Panc1 (cell line): Measurements from ENCODE around the gene TSHZ2. TPM values are rescaled to one million over a fixed set of nuclear protein-coding genes. Genes with fewer than 3 reads are reported as not detected.

Source experiments
- ATAC-seq: fragments of 200-7000 bp; cut with Tn5 transposase; 2 replicates; pipeline ENCODE4 v1.9.1; 2020; ENCODE audit warnings: mild to moderate bottlenecking, moderate library complexity
- BruUV-seq: library from RNA; stranded (reverse); fragments of 400-500 nt; replicated peaks from 2 replicates; lab custom pipeline; 2021; lab: Mats Ljungman, UMichigan
- CTCF ChIA-PET: fragments of 300-600 bp; sonication (Branson Sonifier 250); formaldehyde crosslinking; loops from one replicate; lab custom pipeline; 2022; ENCODE audit warnings: antibody characterized with exemption; lab: Charles Lee
- POLR2A ChIA-PET: fragments of 300-600 bp; sonication (Branson Sonifier 250); formaldehyde crosslinking; loops from one replicate; lab custom pipeline; 2022; ENCODE audit warnings: antibody characterized with exemption; lab: Charles Lee
- DNase-seq: peaks from one replicate; pipeline ENCODE4 v3.0.0-alpha.2; 2010; ENCODE audit warnings: low read depth, low spot score
- H3K27ac ChIP-seq: 2 replicates; pipeline ENCODE4 v1.5.1; 2011; ENCODE audit warnings: mild to moderate bottlenecking, low read length, inconsistent platforms
- H3K27me3 ChIP-seq: fragments of 200-500 bp; sonication (Bioruptor generic); 2 replicates; pipeline ENCODE4 v1.6.0; 2014; ENCODE audit warnings: low read length, inconsistent platforms; ENCODE audit not compliant: control insufficient read depth, insufficient read depth
- H3K36me3 ChIP-seq: fragments of 200-500 bp; sonication (Bioruptor generic); 2 replicates; pipeline ENCODE4 v1.5.1; 2014; ENCODE audit warnings: inconsistent platforms, mild to moderate bottlenecking, low read length, moderate library complexity; ENCODE audit not compliant: control insufficient read depth, insufficient read depth
- H3K4me1 ChIP-seq: 2 replicates; pipeline ENCODE4 v1.5.1; 2011; ENCODE audit warnings: inconsistent platforms, mild to moderate bottlenecking, low read length, moderate library complexity; ENCODE audit not compliant: control insufficient read depth, insufficient read depth
- H3K4me3 ChIP-seq, 2 experiments: 2 replicates each; pipeline ENCODE4 v1.5.1; 2011 to 2012; ENCODE audit warnings: low read depth in 2 of 2, low read length in 2 of 2, mild to moderate bottlenecking in 2 of 2, inconsistent platforms in 1 of 2, moderate library complexity in 1 of 2
- H3K9me3 ChIP-seq: fragments of 200-500 bp; sonication (Bioruptor generic); 2 replicates; pipeline ENCODE4 v1.5.1; 2014; ENCODE audit warnings: low read depth, mild to moderate bottlenecking, inconsistent platforms, low read length, moderate library complexity; ENCODE audit not compliant: control insufficient read depth, insufficient read depth
- POLR2AphosphoS5 ChIP-seq: IDR thresholded peaks from 2 replicates; pipeline ENCODE4 v1.6.1; 2012; ENCODE audit warnings: mild to moderate bottlenecking, low read depth, low read length, moderate library complexity
- SIN3A ChIP-seq: IDR thresholded peaks from 2 replicates; pipeline ENCODE4 v1.6.1; 2012; ENCODE audit warnings: low read depth, mild to moderate bottlenecking, low read length, moderate library complexity, borderline replicate concordance; ENCODE audit not compliant: insufficient read depth
- TCF7L2 ChIP-seq: IDR thresholded peaks from 2 replicates; pipeline ENCODE4 v1.6.1; 2011; ENCODE audit warnings: mild to moderate bottlenecking, low read depth, low read length, inconsistent platforms
- in situ Hi-C: cut with HindIII; loops from 2 replicates; pipeline ENCODE4 v1.10.0; 2016; ENCODE audit warnings: low sequenced_read_pairs, low pct_unique_long_range_greater_than_20kb
- intact Hi-C: fragments of 100-400 bp; cut with micrococcal nuclease; formaldehyde crosslinking; loops from one replicate; pipeline ENCODE4 v1.10.0; 2022; ENCODE audit not compliant: unreplicated experiment
- total RNA-seq: library from RNA; stranded (reverse); gene quantifications from one replicate; pipeline ENCODE4 v1.2.1, GENCODE V29; 2021; ENCODE audit not compliant: unreplicated experiment
- TF ChIP-seq, protein P1 (sequence below), 2 experiments: IDR thresholded peaks; 2 replicates each; pipeline ENCODE4 v1.6.1; 2011 to 2012; ENCODE audit warnings: low read depth in 2 of 2, control low read depth in 1 of 2, low read length in 1 of 2, mild to moderate bottlenecking in 1 of 2, moderate library complexity in 1 of 2; ENCODE audit not compliant: insufficient read depth in 1 of 2
- TF ChIP-seq, protein P2 (sequence below): fragments of 450-650 bp; IDR thresholded peaks from 2 replicates; pipeline ENCODE4 v1.5.1; 2017; ENCODE audit warnings: mild to moderate bottlenecking

The TSHZ2 gene
- total RNA-seq, 1 experiment from 2014 or later = 0.36 TPM

DNA sequence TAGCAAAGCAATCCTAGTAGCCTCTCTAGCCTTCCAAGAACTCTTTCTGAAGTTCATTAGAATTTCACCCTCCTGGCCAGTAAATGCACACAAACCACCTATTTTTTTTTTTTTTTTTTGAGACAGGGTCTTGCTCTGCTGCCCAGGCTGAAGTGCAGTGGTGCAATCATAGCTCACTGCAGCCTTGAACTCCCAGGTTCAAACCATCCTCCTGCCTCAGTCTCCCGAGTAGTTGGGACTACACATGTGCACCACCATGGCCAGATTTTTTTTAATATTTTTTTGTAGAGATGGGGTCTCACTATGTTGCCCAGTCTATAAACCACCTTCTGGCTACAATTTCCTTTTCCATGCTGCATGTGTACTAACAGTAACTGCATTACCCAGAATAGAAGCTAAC is 320.2 kb downstream of the TSHZ2 start:
- in situ Hi-C loops (no loop called here), intact Hi-C loops (no loop called here)
- DNase-seq (no peak), ATAC-seq (no peak)
- no peak overlapping the region for H3K4me3 ChIP-seq
- TF ChIP-seq SIN3A (no peak), POLR2AphosphoS5 (no peak), TCF7L2 (no peak)
- TF ChIP-seq, protein P1, sequence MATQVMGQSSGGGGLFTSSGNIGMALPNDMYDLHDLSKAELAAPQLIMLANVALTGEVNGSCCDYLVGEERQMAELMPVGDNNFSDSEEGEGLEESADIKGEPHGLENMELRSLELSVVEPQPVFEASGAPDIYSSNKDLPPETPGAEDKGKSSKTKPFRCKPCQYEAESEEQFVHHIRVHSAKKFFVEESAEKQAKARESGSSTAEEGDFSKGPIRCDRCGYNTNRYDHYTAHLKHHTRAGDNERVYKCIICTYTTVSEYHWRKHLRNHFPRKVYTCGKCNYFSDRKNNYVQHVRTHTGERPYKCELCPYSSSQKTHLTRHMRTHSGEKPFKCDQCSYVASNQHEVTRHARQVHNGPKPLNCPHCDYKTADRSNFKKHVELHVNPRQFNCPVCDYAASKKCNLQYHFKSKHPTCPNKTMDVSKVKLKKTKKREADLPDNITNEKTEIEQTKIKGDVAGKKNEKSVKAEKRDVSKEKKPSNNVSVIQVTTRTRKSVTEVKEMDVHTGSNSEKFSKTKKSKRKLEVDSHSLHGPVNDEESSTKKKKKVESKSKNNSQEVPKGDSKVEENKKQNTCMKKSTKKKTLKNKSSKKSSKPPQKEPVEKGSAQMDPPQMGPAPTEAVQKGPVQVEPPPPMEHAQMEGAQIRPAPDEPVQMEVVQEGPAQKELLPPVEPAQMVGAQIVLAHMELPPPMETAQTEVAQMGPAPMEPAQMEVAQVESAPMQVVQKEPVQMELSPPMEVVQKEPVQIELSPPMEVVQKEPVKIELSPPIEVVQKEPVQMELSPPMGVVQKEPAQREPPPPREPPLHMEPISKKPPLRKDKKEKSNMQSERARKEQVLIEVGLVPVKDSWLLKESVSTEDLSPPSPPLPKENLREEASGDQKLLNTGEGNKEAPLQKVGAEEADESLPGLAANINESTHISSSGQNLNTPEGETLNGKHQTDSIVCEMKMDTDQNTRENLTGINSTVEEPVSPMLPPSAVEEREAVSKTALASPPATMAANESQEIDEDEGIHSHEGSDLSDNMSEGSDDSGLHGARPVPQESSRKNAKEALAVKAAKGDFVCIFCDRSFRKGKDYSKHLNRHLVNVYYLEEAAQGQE (IDR thresholded peaks at IDR 0.05; ENCODE audit: insufficient read depth in 1 of 2, low read depth in 2 of 2, low read length in 1 of 2) = no peak
- TF ChIP-seq, protein P2, sequence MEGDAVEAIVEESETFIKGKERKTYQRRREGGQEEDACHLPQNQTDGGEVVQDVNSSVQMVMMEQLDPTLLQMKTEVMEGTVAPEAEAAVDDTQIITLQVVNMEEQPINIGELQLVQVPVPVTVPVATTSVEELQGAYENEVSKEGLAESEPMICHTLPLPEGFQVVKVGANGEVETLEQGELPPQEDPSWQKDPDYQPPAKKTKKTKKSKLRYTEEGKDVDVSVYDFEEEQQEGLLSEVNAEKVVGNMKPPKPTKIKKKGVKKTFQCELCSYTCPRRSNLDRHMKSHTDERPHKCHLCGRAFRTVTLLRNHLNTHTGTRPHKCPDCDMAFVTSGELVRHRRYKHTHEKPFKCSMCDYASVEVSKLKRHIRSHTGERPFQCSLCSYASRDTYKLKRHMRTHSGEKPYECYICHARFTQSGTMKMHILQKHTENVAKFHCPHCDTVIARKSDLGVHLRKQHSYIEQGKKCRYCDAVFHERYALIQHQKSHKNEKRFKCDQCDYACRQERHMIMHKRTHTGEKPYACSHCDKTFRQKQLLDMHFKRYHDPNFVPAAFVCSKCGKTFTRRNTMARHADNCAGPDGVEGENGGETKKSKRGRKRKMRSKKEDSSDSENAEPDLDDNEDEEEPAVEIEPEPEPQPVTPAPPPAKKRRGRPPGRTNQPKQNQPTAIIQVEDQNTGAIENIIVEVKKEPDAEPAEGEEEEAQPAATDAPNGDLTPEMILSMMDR = no peak
- ChIA-PET CTCF (no interaction called here), POLR2A (no interaction called here)
- no peak overlapping the region for H3K27ac ChIP-seq
- H3K9me3 ChIP-seq = no peaks in the 10 kb centered on the region
- no peaks in the 10 kb centered on the region for H3K36me3 ChIP-seq
- H3K27me3 ChIP-seq = peaks cover 2% of the 10 kb centered on the region; the same call in 1 of the 2 replicates
- no TSS peak for BruUV-seq
- no peaks in the 10 kb centered on the region for H3K4me1 ChIP-seq

DNA sequence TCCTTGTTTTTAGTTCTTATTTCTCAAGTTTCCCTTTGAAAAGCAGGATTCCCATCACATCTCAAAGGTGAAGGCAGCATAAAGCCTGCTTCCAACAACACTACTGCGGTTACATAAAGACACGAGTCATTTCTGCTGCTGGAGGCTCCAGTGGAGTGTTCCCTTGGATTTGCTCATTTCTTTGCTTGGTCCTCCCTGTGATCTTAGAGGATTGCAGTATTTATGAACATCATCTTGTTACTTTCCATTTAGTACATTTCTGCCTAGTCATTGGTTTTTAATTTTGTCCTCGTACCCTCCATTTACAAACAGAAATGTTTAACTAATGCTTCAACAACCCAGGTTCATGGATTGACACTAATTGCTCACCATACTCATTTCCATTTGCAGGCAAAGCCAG is 322.6 kb downstream of the TSHZ2 start:
- Histone ChIP-seq H3K27me3 (peaks cover 7% of the 10 kb centered on the region), H3K4me3 (no peak overlapping the region), H3K27ac (no peak overlapping the region), H3K9me3 (no peaks in the 10 kb centered on the region), H3K36me3 (no peaks in the 10 kb centered on the region), H3K4me1 (no peaks in the 10 kb centered on the region)
- intact Hi-C loops = no loop called here
- in situ Hi-C loops = no loop called here
- ATAC-seq = no peak
- ChIA-PET CTCF (no interaction called here), POLR2A (no interaction called here)
- TF ChIP-seq, protein P2 = no peak
- TF ChIP-seq POLR2AphosphoS5 (no peak), TCF7L2 (no peak), SIN3A (no peak)
- TF ChIP-seq, protein P1 (IDR thresholded peaks at IDR 0.05; ENCODE audit: insufficient read depth in 1 of 2, low read depth in 2 of 2, low read length in 1 of 2) = no peak
- no peak for DNase-seq
- BruUV-seq = no TSS peak
